ENCODE results near the gene TFPI. TPM values are rescaled to one million over a fixed set of nuclear protein-coding genes. Genes with fewer than 3 reads are reported as not detected.

TFPI gene
- total and polyA plus RNA-seq, 3 donors from 2014 or later, result 10.5 to 13.5 (median 10.5) TPM

DNA sequence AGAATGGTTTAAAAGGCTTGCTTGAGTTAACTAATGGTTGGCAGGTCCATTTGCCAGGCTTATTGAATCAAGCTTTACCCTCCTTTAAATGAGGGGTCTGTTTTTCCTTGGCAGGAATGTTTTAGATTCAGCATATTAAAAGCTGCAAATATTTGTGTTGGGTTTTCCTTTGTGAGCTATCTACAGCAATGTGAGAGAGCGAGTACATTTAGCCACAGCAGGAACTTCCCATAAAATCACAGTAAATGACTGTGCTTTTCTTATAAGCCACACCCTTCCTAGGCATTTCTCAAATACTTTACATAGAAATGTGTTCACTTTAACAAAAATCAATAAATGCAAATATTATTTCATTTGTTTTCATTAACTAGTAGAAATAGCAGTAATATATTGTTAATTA, 130.1 kb downstream of the TFPI start:
- intact Hi-C loops (cut with DNase I; ENCODE audit: low total_unique reads), result no loop called here
- H3K4me1 ChIP-seq, result no peaks in the 10 kb centered on the region

DNA sequence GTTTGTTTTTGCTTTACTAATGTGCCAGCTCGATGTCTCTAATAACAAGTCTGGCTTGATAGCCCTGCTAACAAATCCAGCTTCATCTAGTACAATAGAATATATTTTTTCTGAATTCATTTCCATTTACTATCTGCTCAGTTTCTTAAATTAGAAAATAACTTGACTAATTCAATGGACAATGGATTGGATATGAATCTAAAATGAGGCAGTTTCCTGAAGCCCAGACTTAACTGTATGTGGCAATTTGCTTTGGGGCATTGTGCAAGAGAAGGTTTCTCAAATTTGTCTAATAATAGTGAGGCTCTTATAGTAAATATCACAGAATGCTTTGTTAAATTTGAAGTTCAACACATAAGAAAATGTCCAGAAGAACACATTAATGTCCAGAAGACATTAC, 132.0 kb downstream of the TFPI start:
- H3K9me3 ChIP-seq, result no peaks in the 10 kb centered on the region
- no peaks in the 10 kb centered on the region for H3K27me3 ChIP-seq
- no peaks in the 10 kb centered on the region for H3K4me1 ChIP-seq
- H3K4me3 ChIP-seq, result no peak overlapping the region
- no peaks in the 10 kb centered on the region for H3K36me3 ChIP-seq (ENCODE audit: low read depth, missing control alignments)
- no peak for DNase-seq
- TF ChIP-seq POLR2A (IDR thresholded peaks at IDR 0.05), result no peak
- TF ChIP-seq, protein P1, sequence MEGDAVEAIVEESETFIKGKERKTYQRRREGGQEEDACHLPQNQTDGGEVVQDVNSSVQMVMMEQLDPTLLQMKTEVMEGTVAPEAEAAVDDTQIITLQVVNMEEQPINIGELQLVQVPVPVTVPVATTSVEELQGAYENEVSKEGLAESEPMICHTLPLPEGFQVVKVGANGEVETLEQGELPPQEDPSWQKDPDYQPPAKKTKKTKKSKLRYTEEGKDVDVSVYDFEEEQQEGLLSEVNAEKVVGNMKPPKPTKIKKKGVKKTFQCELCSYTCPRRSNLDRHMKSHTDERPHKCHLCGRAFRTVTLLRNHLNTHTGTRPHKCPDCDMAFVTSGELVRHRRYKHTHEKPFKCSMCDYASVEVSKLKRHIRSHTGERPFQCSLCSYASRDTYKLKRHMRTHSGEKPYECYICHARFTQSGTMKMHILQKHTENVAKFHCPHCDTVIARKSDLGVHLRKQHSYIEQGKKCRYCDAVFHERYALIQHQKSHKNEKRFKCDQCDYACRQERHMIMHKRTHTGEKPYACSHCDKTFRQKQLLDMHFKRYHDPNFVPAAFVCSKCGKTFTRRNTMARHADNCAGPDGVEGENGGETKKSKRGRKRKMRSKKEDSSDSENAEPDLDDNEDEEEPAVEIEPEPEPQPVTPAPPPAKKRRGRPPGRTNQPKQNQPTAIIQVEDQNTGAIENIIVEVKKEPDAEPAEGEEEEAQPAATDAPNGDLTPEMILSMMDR (IDR thresholded peaks at IDR 0.05), result no peak
- intact Hi-C loops (cut with DNase I; ENCODE audit: low total_unique reads), result no loop called here
- 75 to 83% methylated on average over 1 of the region's 1 CpG for WGBS, 2 donors
- no peak overlapping the region for H3K27ac ChIP-seq

More for the DNA sequence above, 130.1 kb downstream of the TFPI start:
- TF ChIP-seq POLR2A (IDR thresholded peaks at IDR 0.05), result no peak
- TF ChIP-seq, protein P1 (IDR thresholded peaks at IDR 0.05), result no peak
- Histone ChIP-seq H3K27ac (no peak overlapping the region), H3K36me3 (ENCODE audit: low read depth, missing control alignments) (no peaks in the 10 kb centered on the region), H3K4me3 (no peak overlapping the region), H3K27me3 (no peaks in the 10 kb centered on the region), H3K9me3 (no peaks in the 10 kb centered on the region)
- 73% methylated on average over 1 of the region's 1 CpG for WGBS, 2 donors
- no peak for DNase-seq

DNA sequence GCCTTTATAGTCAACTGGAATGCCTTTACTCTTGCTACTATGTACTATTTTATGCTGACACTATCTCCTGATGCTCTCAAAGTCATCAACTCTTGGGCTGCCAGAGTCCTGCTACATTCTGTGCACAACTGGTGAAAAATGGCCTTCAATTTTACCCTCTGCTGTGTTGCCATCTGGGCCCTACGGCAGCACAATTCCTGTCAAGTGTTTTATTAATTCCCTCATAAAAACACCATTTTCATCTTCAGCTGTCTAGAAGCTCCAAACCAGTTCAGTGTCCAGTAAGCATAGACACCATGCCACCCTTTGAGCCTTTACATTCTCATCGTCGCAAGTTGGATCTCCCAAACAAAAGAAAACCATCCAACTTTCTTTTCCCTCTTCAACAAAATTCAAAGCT, 132.7 kb downstream of the TFPI start:
- intact Hi-C loops (cut with DNase I; ENCODE audit: low total_unique reads), result no loop called here
- no peaks in the 10 kb centered on the region for H3K4me1 ChIP-seq
- H3K9me3 ChIP-seq, result no peaks in the 10 kb centered on the region
- H3K27me3 ChIP-seq, result no peaks in the 10 kb centered on the region
- no peaks in the 10 kb centered on the region for H3K36me3 ChIP-seq (ENCODE audit: low read depth, missing control alignments)
- no peak overlapping the region for H3K27ac ChIP-seq
- H3K4me3 ChIP-seq, result no peak overlapping the region
- no peak for TF ChIP-seq POLR2A (IDR thresholded peaks at IDR 0.05)
- TF ChIP-seq, protein P1 (IDR thresholded peaks at IDR 0.05), result no peak
- no peak for DNase-seq
- 81 to 88% methylated on average over 3 of the region's 3 CpGs for WGBS, 2 donors

DNA sequence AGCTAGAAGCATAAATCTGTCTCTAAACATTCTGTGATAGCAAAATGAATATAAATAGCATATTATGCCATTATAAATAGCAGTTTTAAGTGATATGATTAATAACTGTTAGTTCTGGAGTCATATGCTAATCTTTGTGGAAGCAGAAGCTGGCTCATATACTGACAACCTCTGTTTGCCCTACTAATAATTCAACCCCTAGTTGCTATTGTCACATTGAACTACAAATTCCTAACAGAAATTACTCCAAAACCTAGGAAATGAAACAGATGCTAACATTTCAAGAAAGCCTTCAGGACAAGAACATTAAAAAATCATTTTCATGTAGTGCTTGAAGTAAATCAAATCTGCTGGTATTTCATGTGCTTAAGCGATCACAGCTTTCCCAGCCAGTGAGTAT, 134.4 kb downstream of the TFPI start:
- no peaks in the 10 kb centered on the region for H3K9me3 ChIP-seq
- H3K4me3 ChIP-seq, result no peak overlapping the region
- intact Hi-C loops (cut with DNase I; ENCODE audit: low total_unique reads), result no loop called here
- 85 to 86% methylated on average over 1 of the region's 1 CpG for whole genome bisulfite sequencing, 2 donors
- no peak for TF ChIP-seq POLR2A (IDR thresholded peaks at IDR 0.05)
- TF ChIP-seq, protein P1 (IDR thresholded peaks at IDR 0.05), result no peak
- no peak overlapping the region for H3K27ac ChIP-seq
- H3K27me3 ChIP-seq, result no peaks in the 10 kb centered on the region
- no peaks in the 10 kb centered on the region for H3K4me1 ChIP-seq
- no peaks in the 10 kb centered on the region for H3K36me3 ChIP-seq (ENCODE audit: low read depth, missing control alignments)
- DNase-seq, result no peak

DNA sequence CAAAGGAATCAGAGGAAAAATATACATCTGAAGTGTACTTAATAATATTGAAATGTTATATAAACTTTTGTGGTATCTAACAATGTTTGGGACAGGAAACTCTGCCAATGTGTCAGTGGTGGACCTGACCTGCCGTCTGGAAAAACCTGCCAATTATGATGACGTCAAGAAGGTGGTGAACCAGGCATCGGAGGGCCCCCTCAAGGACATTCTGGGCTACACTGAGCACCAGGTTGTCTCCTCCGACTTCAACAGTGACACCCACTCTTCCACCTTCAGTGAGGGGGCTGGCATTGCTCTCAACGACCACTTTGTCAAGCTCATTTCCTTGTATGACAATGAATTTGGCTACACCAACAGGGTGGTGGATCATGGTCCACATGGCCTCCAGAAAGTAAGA, 138.8 kb downstream of the TFPI start:
- TF ChIP-seq, protein P1 (IDR thresholded peaks at IDR 0.05), result no peak
- TF ChIP-seq POLR2A (IDR thresholded peaks at IDR 0.05), result no peak
- WGBS, 2 donors, result 78 to 93% methylated on average over 5 of the region's 5 CpGs
- no peaks in the 10 kb centered on the region for H3K9me3 ChIP-seq
- H3K4me1 ChIP-seq, result no peaks in the 10 kb centered on the region
- no peak for DNase-seq
- H3K36me3 ChIP-seq (ENCODE audit: low read depth, missing control alignments), result no peaks in the 10 kb centered on the region
- no peak overlapping the region for H3K4me3 ChIP-seq
- H3K27ac ChIP-seq, result no peak overlapping the region
- no peaks in the 10 kb centered on the region for H3K27me3 ChIP-seq
- intact Hi-C loops (cut with DNase I; ENCODE audit: low total_unique reads), result no loop called here
